ENCODE data around the gene SPOP.

SPOP gene

GRCh38 chr17:49717371-49717861 is 39.5 kb upstream of the SPOP start:
- no peaks in the 10 kb centered on the region for H3K27me3 Mint-ChIP-seq (ENCODE audit: low read depth)
- no peak overlapping the region for H3K27ac Mint-ChIP-seq
- peaks cover 50% of the 10 kb centered on the region for H3K36me3 Mint-ChIP-seq (ENCODE audit: low read depth)
- H3K4me3 Mint-ChIP-seq: no peak overlapping the region
- no peaks in the 10 kb centered on the region for H3K9me3 Mint-ChIP-seq
- TF ChIP-seq, protein P1, sequence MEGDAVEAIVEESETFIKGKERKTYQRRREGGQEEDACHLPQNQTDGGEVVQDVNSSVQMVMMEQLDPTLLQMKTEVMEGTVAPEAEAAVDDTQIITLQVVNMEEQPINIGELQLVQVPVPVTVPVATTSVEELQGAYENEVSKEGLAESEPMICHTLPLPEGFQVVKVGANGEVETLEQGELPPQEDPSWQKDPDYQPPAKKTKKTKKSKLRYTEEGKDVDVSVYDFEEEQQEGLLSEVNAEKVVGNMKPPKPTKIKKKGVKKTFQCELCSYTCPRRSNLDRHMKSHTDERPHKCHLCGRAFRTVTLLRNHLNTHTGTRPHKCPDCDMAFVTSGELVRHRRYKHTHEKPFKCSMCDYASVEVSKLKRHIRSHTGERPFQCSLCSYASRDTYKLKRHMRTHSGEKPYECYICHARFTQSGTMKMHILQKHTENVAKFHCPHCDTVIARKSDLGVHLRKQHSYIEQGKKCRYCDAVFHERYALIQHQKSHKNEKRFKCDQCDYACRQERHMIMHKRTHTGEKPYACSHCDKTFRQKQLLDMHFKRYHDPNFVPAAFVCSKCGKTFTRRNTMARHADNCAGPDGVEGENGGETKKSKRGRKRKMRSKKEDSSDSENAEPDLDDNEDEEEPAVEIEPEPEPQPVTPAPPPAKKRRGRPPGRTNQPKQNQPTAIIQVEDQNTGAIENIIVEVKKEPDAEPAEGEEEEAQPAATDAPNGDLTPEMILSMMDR (IDR thresholded peaks at IDR 0.05; ENCODE audit: unreplicated experiment in 3 of 3): no peak
- H3K4me1 Mint-ChIP-seq: peaks cover 15% of the 10 kb centered on the region

- TF ChIP-seq, protein P1 (IDR thresholded peaks at IDR 0.05; ENCODE audit: unreplicated experiment in 3 of 3): no peak
- Mint-ChIP-seq H3K4me1 (peaks cover 9% of the 10 kb centered on the region), H3K36me3 (ENCODE audit: low read depth) (peaks cover 50% of the 10 kb centered on the region), H3K27ac (peak overlapping the region in 1 of 3 experiments; percentile 15), H3K9me3 (no peaks in the 10 kb centered on the region), H3K27me3 (ENCODE audit: low read depth) (no peaks in the 10 kb centered on the region), H3K4me3 (no peak overlapping the region)
Measured at GRCh38 chr17:49716668-49717364, 38.9 kb upstream of the SPOP start.

DNA sequence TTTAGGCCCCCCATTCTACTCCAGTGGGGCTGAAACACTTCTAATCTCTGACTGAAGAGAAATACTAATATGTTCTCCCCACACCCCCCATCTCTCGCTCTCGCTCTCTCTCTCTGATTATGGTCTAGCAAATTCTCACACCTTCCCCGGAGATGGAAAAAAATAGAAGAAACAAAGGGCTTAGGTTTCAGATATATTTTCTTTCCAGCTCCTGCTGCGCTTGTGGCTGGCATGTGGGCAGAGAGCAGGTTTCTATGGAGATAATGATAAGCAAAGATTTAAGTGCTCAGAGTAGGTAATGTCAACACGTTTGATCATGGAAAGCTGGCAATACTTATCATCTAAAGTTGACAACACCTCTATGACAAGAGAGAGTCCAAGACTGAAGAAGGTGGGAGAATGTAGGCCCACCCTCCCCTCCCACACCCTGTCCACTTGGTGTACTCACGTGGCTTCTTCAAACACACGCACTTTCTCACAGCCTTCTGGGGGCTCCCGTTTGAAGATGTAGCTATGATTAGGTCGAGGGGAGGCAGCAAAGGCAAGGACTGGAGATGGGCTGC is 37.9 kb upstream of the SPOP start:
- TF ChIP-seq, protein P1 (IDR thresholded peaks at IDR 0.05; ENCODE audit: unreplicated experiment in 3 of 3): no peak
- Mint-ChIP-seq H3K4me3 (no peak overlapping the region), H3K27me3 (ENCODE audit: low read depth) (no peaks in the 10 kb centered on the region), H3K27ac (no peak overlapping the region), H3K36me3 (ENCODE audit: low read depth) (peaks cover 51% of the 10 kb centered on the region), H3K4me1 (peaks cover under 1% of the 10 kb centered on the region), H3K9me3 (no peaks in the 10 kb centered on the region)

GRCh38 chr17:49715216-49715615 is 37.3 kb upstream of the SPOP start:
- H3K4me3 Mint-ChIP-seq: no peak overlapping the region
- peaks cover 51% of the 10 kb centered on the region for H3K36me3 Mint-ChIP-seq (ENCODE audit: low read depth)
- no peaks in the 10 kb centered on the region for H3K4me1 Mint-ChIP-seq
- TF ChIP-seq, protein P1 (IDR thresholded peaks at IDR 0.05; ENCODE audit: unreplicated experiment in 3 of 3): no peak
- H3K27me3 Mint-ChIP-seq (ENCODE audit: low read depth): no peaks in the 10 kb centered on the region
- no peak overlapping the region for H3K27ac Mint-ChIP-seq
- H3K9me3 Mint-ChIP-seq: no peaks in the 10 kb centered on the region

- no peaks in the 10 kb centered on the region for H3K9me3 Mint-ChIP-seq
- TF ChIP-seq, protein P1 (IDR thresholded peaks at IDR 0.05; ENCODE audit: unreplicated experiment in 3 of 3): peak in 2 of 3 experiments; percentile 6 to 10
- peaks cover 33% of the 10 kb centered on the region for H3K4me1 Mint-ChIP-seq
- peak overlapping the region; percentile 98 to 99 (median 99) for H3K27ac Mint-ChIP-seq
- peaks cover 23% of the 10 kb centered on the region for H3K36me3 Mint-ChIP-seq (ENCODE audit: low read depth)
- no peaks in the 10 kb centered on the region for H3K27me3 Mint-ChIP-seq (ENCODE audit: low read depth)
- H3K4me3 Mint-ChIP-seq: peak overlapping the region; percentile 88 to 97 (median 94)
Measured at GRCh38 chr17:49708515-49709183, 30.8 kb upstream of the SPOP start.

All from nephron (organoid).